ENCODE measurements around the gene LGI4. TPM values are rescaled to one million over a fixed set of nuclear protein-coding genes. Genes with fewer than 3 reads are reported as not detected.
A peak's percentile ranks its signal among the peaks of the same experiment; 100 is the strongest.

The LGI4 gene
- total and polyA plus RNA-seq, 5 experiments from 2014 or later = 0.18 to 1.6 (median 0.52) TPM; not detected in 2

GRCh38 chr19:35127871-35128270 is 7.0 kb downstream of the LGI4 start:
- POLR2A ChIA-PET = interaction anchor here (0.6 kb wide), 2 partner anchors 44 to 139 kb away, joined by 3 read pairs; no protein-coding TSS in a partner anchor
- H3K4me3 Mint-ChIP-seq = no peak overlapping the region
- DNase-seq = no peak
- no peaks in the 10 kb centered on the region for H3K27me3 Mint-ChIP-seq
- no peaks in the 10 kb centered on the region for H3K36me3 Mint-ChIP-seq
- peaks cover 0 to 8% (median 0%) of the 10 kb centered on the region in 9 donors for H3K9me3 Mint-ChIP-seq
- H3K27ac Mint-ChIP-seq = peak overlapping the region in 1 of 10 donors; percentile 29
- peaks cover 11 to 15% (median 14%) of the 10 kb centered on the region in 4 donors for H3K4me1 Mint-ChIP-seq
- ATAC-seq = no peak

GRCh38 chr19:35126624-35126959 is 8.3 kb downstream of the LGI4 start:
- H3K9me3 Mint-ChIP-seq = no peaks in the 10 kb centered on the region
- no peak for ATAC-seq
- POLR2A ChIA-PET = interaction anchor here (1.5 kb wide), 1 partner anchor 9 kb away, joined by 4 read pairs; no protein-coding TSS in a partner anchor

GRCh38 chr19:35125749-35126623 is 8.9 kb downstream of the LGI4 start:
- Mint-ChIP-seq H3K27me3 (peaks cover 0 to 2% (median 0%) of the 10 kb centered on the region in 5 donors), H3K27ac (peak overlapping the region in 1 of 10 donors; percentile 85), H3K4me1 (peaks cover 11 to 15% (median 14%) of the 10 kb centered on the region in 4 donors), H3K4me3 (peak overlapping the region in 5 of 10 donors; percentile 1 to 51 (median 33)), H3K9me3 (no peaks in the 10 kb centered on the region), H3K36me3 (no peaks in the 10 kb centered on the region)
- DNase-seq (peak in 1 of 10 donors; percentile 49), ATAC-seq (no peak)
- POLR2A ChIA-PET = interaction anchor here (1.5 kb wide), 1 partner anchor 9 kb away, joined by 4 read pairs; no protein-coding TSS in a partner anchor

More at GRCh38 chr19:35126624-35126959, 8.3 kb downstream of the LGI4 start:
- Mint-ChIP-seq H3K27me3 (peaks cover 0 to 2% (median 0%) of the 10 kb centered on the region in 5 donors), H3K36me3 (no peaks in the 10 kb centered on the region), H3K4me1 (peaks cover 11 to 15% (median 14%) of the 10 kb centered on the region in 4 donors), H3K27ac (no peak overlapping the region), H3K4me3 (no peak overlapping the region)
- no peak for DNase-seq

DNA sequence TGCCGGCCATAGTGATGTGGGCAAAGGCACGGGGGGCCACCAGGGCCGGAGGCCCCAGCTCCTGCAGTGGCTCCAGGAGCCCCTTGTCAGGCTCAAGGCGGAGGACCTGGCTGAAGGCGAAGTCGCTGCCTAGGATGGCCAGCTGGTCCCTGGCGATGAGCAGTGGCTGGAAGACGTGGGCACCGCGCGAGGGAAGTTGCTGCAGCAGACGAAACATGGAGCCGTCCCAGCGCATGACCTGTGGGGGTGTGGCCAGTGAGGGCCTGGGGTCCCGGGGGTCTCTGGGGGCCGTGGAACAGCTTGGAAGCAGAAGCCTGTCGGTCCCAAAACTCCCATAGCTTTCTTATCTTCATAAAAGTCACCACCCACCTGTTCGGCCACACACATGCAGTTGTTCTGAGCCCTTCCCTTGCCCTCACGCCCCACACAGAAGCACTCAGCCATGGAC is 9.6 kb downstream of the LGI4 start:
- Mint-ChIP-seq H3K4me1 (peaks cover 11 to 15% (median 14%) of the 10 kb centered on the region in 4 donors), H3K36me3 (no peaks in the 10 kb centered on the region), H3K4me3 (peak overlapping the region in 4 of 10 donors; percentile 1 to 45 (median 21)), H3K9me3 (no peaks in the 10 kb centered on the region), H3K27me3 (peaks cover 0 to 2% (median 0%) of the 10 kb centered on the region in 5 donors), H3K27ac (peak overlapping the region in 1 of 10 donors; percentile 85)
- no peak for DNase-seq
- no peak for ATAC-seq
- POLR2A ChIA-PET = interaction anchor here (0.5 to 1.7 kb wide), 4 partner anchors 10 to 89 kb away, joined by 3 to 5 read pairs (median 4); partner anchors contain the start of gene LGI4

- H3K27me3 Mint-ChIP-seq = peaks cover 0 to 2% (median 0%) of the 10 kb centered on the region in 5 donors
- peak overlapping the region; percentile 69 to 94 (median 84) for H3K27ac Mint-ChIP-seq
- DNase-seq (peak; percentile 74 to 93 (median 85)), ATAC-seq (peak; percentile 96 to 99)
- H3K4me3 Mint-ChIP-seq = peak overlapping the region; percentile 79 to 95 (median 84)
- no peaks in the 10 kb centered on the region for H3K36me3 Mint-ChIP-seq
- POLR2A ChIA-PET = interaction anchor here (0.5 to 1.7 kb wide), 8 partner anchors 11 to 117 kb away, joined by 3 to 8 read pairs (median 4); partner anchors contain the start of gene LGI4
- peaks cover 12 to 15% (median 14%) of the 10 kb centered on the region in 4 donors for H3K4me1 Mint-ChIP-seq
- no peaks in the 10 kb centered on the region for H3K9me3 Mint-ChIP-seq
Observed at GRCh38 chr19:35124098-35125060, 10.5 kb downstream of the LGI4 start.

DNA sequence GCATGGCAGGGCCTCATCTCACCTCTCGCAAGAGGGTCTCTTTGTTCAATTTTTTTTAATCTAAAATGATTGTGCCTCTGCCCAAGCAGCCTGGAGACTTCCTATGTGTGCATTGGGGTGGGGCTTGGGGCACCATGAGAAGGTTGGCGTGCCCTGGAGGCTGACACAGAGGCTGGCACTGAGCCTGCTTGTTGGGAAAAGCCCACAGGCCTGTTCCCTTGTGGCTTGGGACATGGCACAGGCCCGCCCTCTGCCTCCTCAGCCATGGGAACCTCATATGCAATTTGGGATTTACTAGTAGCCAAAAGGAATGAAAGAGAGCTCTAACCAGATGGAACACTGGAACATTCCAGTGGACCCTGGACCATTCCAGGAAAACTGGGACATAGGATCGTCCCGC is 11.3 kb downstream of the LGI4 start:
- H3K27ac Mint-ChIP-seq = peak overlapping the region in 5 of 10 donors; percentile 80 to 94 (median 87)
- POLR2A ChIA-PET = interaction anchor here (1.7 kb wide), 1 partner anchor 19 kb away, joined by 4 read pairs; no protein-coding TSS in a partner anchor

GRCh38 chr19:35122687-35123551 is 11.9 kb downstream of the LGI4 start:
- peak overlapping the region in 1 of 10 donors; percentile 15 for H3K4me3 Mint-ChIP-seq
- no peak overlapping the region for H3K27ac Mint-ChIP-seq
- POLR2A ChIA-PET = interaction anchor here (1.4 kb wide), 1 partner anchor 19 kb away, joined by 6 read pairs; no protein-coding TSS in a partner anchor
- peaks cover 0 to 2% (median 0%) of the 10 kb centered on the region in 5 donors for H3K27me3 Mint-ChIP-seq
- DNase-seq (no peak), ATAC-seq (no peak)
- peaks cover 12 to 15% (median 14%) of the 10 kb centered on the region in 4 donors for H3K4me1 Mint-ChIP-seq
- H3K36me3 Mint-ChIP-seq = no peaks in the 10 kb centered on the region
- H3K9me3 Mint-ChIP-seq = no peaks in the 10 kb centered on the region

More for the DNA sequence above, 11.3 kb downstream of the LGI4 start:
- no peak for DNase-seq
- H3K9me3 Mint-ChIP-seq = no peaks in the 10 kb centered on the region
- H3K27me3 Mint-ChIP-seq = peaks cover 0 to 2% (median 0%) of the 10 kb centered on the region in 5 donors
- ATAC-seq = no peak
- H3K4me1 Mint-ChIP-seq = peaks cover 12 to 15% (median 14%) of the 10 kb centered on the region in 4 donors
- peak overlapping the region; percentile 79 to 95 (median 84) for H3K4me3 Mint-ChIP-seq
- H3K36me3 Mint-ChIP-seq = no peaks in the 10 kb centered on the region

- H3K27me3 Mint-ChIP-seq = peaks cover 0 to 2% (median 0%) of the 10 kb centered on the region in 5 donors
- H3K27ac Mint-ChIP-seq = peak overlapping the region in 1 of 10 donors; percentile 39
- no peaks in the 10 kb centered on the region for H3K36me3 Mint-ChIP-seq
- no peak overlapping the region for H3K4me3 Mint-ChIP-seq
- H3K4me1 Mint-ChIP-seq = peaks cover 13 to 15% (median 14%) of the 10 kb centered on the region in 4 donors
- no peaks in the 10 kb centered on the region for H3K9me3 Mint-ChIP-seq
- ATAC-seq = no peak
- no peak for DNase-seq
- POLR2A ChIA-PET = no interaction called here
Observed at GRCh38 chr19:35120898-35121297, 14.0 kb downstream of the LGI4 start.

GRCh38 chr19:35120492-35120891 is 14.4 kb downstream of the LGI4 start:
- ATAC-seq (no peak), DNase-seq (no peak)
- peaks cover 12 to 15% (median 14%) of the 10 kb centered on the region in 4 donors for H3K4me1 Mint-ChIP-seq
- peaks cover 0 to 2% (median 0%) of the 10 kb centered on the region in 5 donors for H3K27me3 Mint-ChIP-seq
- POLR2A ChIA-PET = no interaction called here
- no peak overlapping the region for H3K27ac Mint-ChIP-seq
- H3K4me3 Mint-ChIP-seq = no peak overlapping the region
- no peaks in the 10 kb centered on the region for H3K36me3 Mint-ChIP-seq
- H3K9me3 Mint-ChIP-seq = no peaks in the 10 kb centered on the region

DNA sequence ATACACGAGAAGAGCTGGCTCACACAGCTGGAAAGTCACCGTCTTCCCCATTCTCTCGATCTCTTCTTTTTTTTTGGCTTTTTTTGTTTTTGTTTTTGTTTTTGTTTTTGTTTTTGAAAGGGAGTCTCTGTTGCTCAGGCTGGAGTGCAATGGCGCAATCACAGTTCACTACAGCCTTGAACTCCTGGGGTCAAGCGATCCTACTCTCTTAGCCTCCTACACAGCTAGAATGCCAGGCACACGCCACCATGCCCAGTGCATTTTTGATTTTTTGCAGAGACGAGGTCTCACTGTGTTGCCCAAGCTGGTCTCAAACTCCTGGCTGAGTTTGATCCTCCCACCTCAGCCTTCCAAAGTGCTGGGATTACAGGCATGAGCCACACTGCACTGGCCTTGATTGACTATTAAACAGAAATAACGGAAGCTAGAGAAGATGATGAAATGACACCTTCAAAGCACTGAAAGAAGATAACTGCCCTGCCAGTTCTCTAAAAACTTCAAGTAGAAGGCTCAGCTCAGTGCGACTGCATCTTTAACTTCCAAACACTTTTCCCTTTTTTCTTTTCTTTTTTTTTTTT is 15.2 kb downstream of the LGI4 start:
- DNase-seq (peak in 1 of 10 donors; percentile 9), ATAC-seq (no peak)
- no peaks in the 10 kb centered on the region for H3K36me3 Mint-ChIP-seq
- POLR2A ChIA-PET = no interaction called here
- H3K4me3 Mint-ChIP-seq = no peak overlapping the region
- peaks cover 12 to 15% (median 15%) of the 10 kb centered on the region in 4 donors for H3K4me1 Mint-ChIP-seq
- peaks cover 0 to 2% (median 0%) of the 10 kb centered on the region in 5 donors for H3K27me3 Mint-ChIP-seq
- H3K27ac Mint-ChIP-seq = no peak overlapping the region
- H3K9me3 Mint-ChIP-seq = no peaks in the 10 kb centered on the region

DNA sequence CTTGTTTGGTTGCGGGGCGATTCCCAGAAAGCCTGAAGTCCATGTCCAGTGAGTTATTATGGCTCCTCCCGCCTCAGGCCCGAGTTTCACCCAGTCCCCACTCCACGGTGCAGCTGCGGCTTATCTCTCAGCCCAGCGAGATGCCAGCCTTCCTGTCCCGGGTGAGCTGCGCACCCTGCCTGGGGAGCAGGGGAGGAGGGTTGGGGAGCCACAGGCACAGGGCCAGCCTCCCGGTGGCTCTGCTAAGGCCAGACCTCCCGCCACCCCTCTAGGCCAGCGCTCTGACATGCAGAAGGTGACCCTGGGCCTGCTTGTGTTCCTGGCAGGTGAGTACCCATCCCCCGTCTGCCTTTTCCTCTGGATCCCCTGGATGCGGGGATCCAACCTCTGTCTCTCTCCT is 15.8 kb downstream of the LGI4 start:
- no peaks in the 10 kb centered on the region for H3K36me3 Mint-ChIP-seq
- POLR2A ChIA-PET = no interaction called here

More for the DNA sequence above, 15.8 kb downstream of the LGI4 start:
- Mint-ChIP-seq H3K9me3 (no peaks in the 10 kb centered on the region), H3K27me3 (peaks cover 0 to 2% (median 0%) of the 10 kb centered on the region in 5 donors), H3K4me1 (peaks cover 10 to 14% (median 12%) of the 10 kb centered on the region in 4 donors), H3K27ac (no peak overlapping the region), H3K4me3 (no peak overlapping the region)
- no peak for ATAC-seq
- DNase-seq = peak in 1 of 10 donors; percentile 34

Measured in naive thymus-derived CD8-positive, alpha-beta T cell (primary cell).